Keratinocyte (primary cell): ENCODE results near the gene FAM3A. TPM values are rescaled to one million over a fixed set of nuclear protein-coding genes. Genes with fewer than 3 reads are reported as not detected.
A peak's percentile ranks its signal among the peaks of the same experiment; 100 is the strongest.

Source experiments
- DNase-seq: peaks from one replicate; pipeline ENCODE4 v3.0.0-alpha.2; 2011; ENCODE audit warnings: low read depth, missing footprints, low spot score
- FAIRE-seq: peaks from 2 replicates; lab custom pipeline; 2011; peaks lifted over from hg19 to GRCh38; lab: Jason Lieb, UNC
- H2AFZ ChIP-seq: 2 replicates; pipeline ENCODE4 v1.6.0; 2012; ENCODE audit warnings: low read length, control low read depth, inconsistent platforms; ENCODE audit not compliant: control insufficient read depth
- H3K27ac ChIP-seq: 2 replicates; pipeline ENCODE4 v1.5.1; 2011; ENCODE audit warnings: low read length; ENCODE audit not compliant: control insufficient read depth, insufficient read depth
- H3K27me3 ChIP-seq: 3 replicates; pipeline ENCODE4 v1.6.0; 2011; ENCODE audit warnings: low read length; ENCODE audit not compliant: control insufficient read depth, insufficient read depth; ENCODE audit errors: extremely low read depth
- H3K36me3 ChIP-seq, 2 experiments: 2 replicates in 1 of 2; 3 replicates in 1 of 2; pipeline ENCODE4 v1.5.1; 2011; ENCODE audit warnings: low read length in 2 of 2, mild to moderate bottlenecking in 1 of 2; ENCODE audit not compliant: control insufficient read depth in 2 of 2, insufficient read depth in 2 of 2; ENCODE audit errors: extremely low read depth in 1 of 2
- H3K4me1 ChIP-seq: 3 replicates; pipeline ENCODE4 v1.5.1; 2011; ENCODE audit warnings: low read length; ENCODE audit not compliant: control insufficient read depth, insufficient read depth; ENCODE audit errors: extremely low read depth
- H3K4me2 ChIP-seq: 3 replicates; pipeline ENCODE4 v1.6.0; 2011; ENCODE audit warnings: low read depth, low read length; ENCODE audit not compliant: control insufficient read depth, insufficient read depth; ENCODE audit errors: extremely low read depth
- H3K4me3 ChIP-seq, 3 experiments: fragments of 200-600 bp in 1 of 3; sonication (generic) in 1 of 3; 2 replicates in 2 of 3; 3 replicates in 1 of 3; pipeline ENCODE4 v1.5.1; 2011 to 2016; ENCODE audit warnings: low read length in 3 of 3, mild to moderate bottlenecking in 3 of 3, control low read depth in 2 of 3, inconsistent platforms in 1 of 3, low read depth in 1 of 3, mixed read lengths in 1 of 3, mixed run types in 1 of 3, moderate library complexity in 1 of 3; ENCODE audit not compliant: control insufficient read depth in 2 of 3, insufficient read depth in 2 of 3; ENCODE audit errors: extremely low read depth in 1 of 3
- H3K79me2 ChIP-seq: 2 replicates; pipeline ENCODE4 v1.6.0; 2012; ENCODE audit warnings: low read length; ENCODE audit not compliant: control insufficient read depth, insufficient read depth
- H3K9ac ChIP-seq: 3 replicates; pipeline ENCODE4 v1.6.0; 2011; ENCODE audit warnings: low read length; ENCODE audit not compliant: control insufficient read depth, insufficient read depth; ENCODE audit errors: extremely low read depth
- H3K9me1 ChIP-seq: 3 replicates; pipeline ENCODE4 v1.6.0; 2011; ENCODE audit warnings: low read length; ENCODE audit not compliant: control insufficient read depth, insufficient read depth; ENCODE audit errors: extremely low read depth
- H3K9me3 ChIP-seq: 2 replicates; pipeline ENCODE4 v1.5.1; 2012; ENCODE audit warnings: low read depth, low read length; ENCODE audit not compliant: control insufficient read depth
- H4K20me1 ChIP-seq: 3 replicates; pipeline ENCODE4 v1.6.0; 2011; ENCODE audit warnings: low read length; ENCODE audit not compliant: control insufficient read depth, insufficient read depth; ENCODE audit errors: extremely low read depth
- CTCF ChIP-seq, 3 experiments: IDR thresholded peaks in 1 of 3; conservative IDR thresholded peaks in 1 of 3; optimal IDR thresholded peaks in 1 of 3; 2 replicates in 2 of 3; 3 replicates in 1 of 3; pipeline versions ENCODE3 to v1.5.1; 2011; ENCODE audit warnings: low read length in 3 of 3, mild to moderate bottlenecking in 3 of 3, moderate library complexity in 2 of 3, control low read depth in 1 of 3, inconsistent platforms in 1 of 3; ENCODE audit not compliant: insufficient read depth in 2 of 3; ENCODE audit errors: extremely low read depth in 1 of 3
- EZH2 ChIP-seq: IDR thresholded peaks from one replicate; pipeline ENCODE4 v1.6.1; 2012; ENCODE audit warnings: inconsistent platforms, mild to moderate bottlenecking, low read length, moderate library complexity
- dilution Hi-C: fragments of 300-500 bp; cut with MboI; formaldehyde crosslinking; loops from one replicate; pipeline ENCODE4 v1.7.0; 2020; ENCODE audit warnings: low sequenced_read_pairs; ENCODE audit not compliant: extremely low pct_ligation_motif_present
- polyA plus RNA-seq, 5 experiments: library from polyadenylated mRNA; depleted of rRNA in 3 of 5; stranded (reverse) in 3 of 5; stranded (forward) in 1 of 5; unstranded in 1 of 5; fragments of >200 nt; gene quantifications; 1 replicate in 1 of 5; 2 replicates in 3 of 5; 3 replicates in 1 of 5; pipeline versions ENCODE4 v1.2.1 to v1.2.3, GENCODE V29; 2011 to 2012; ENCODE audit warnings: missing spikeins in 2 of 5, low read depth in 1 of 5, low replicate concordance in 1 of 5

The FAM3A gene
- polyA plus RNA-seq, 1 donor (not counting 4 experiments of a cell fraction or from before 2014, with no cell fraction given): 15.8 TPM

GRCh38 chrX:154489182-154489581, 26.9 kb downstream of the FAM3A start:
- FAIRE-seq (no peak), DNase-seq (no peak)
- H3K27me3 ChIP-seq: no peaks in the 10 kb centered on the region
- H3K9me3 ChIP-seq: no peaks in the 10 kb centered on the region
- no peak overlapping the region for H3K27ac ChIP-seq
- H3K9ac ChIP-seq: peak overlapping the region; percentile 61
- H3K9me1 ChIP-seq: no peaks in the 10 kb centered on the region
- peaks cover 13% of the 10 kb centered on the region for H3K4me1 ChIP-seq
- H3K79me2 ChIP-seq: peaks cover 11% of the 10 kb centered on the region
- dilution Hi-C loops: no loop called here
- TF ChIP-seq CTCF (optimal IDR thresholded peaks at IDR 0.05 in 1 of 3, IDR thresholded peaks at IDR 0.05 in 1 of 3, conservative IDR thresholded peaks at IDR 0.05 in 1 of 3; ENCODE audit: extremely low read depth in 1 of 3, insufficient read depth in 2 of 3, low read length in 3 of 3) (no peak), EZH2 (no peak)
- no peaks in the 10 kb centered on the region for H4K20me1 ChIP-seq
- H3K4me2 ChIP-seq: peak overlapping the region; percentile 65
- peaks cover 5 to 7% of the 10 kb centered on the region in 2 experiments for H3K36me3 ChIP-seq
- no peak overlapping the region for H2AFZ ChIP-seq
- H3K4me3 ChIP-seq: peak overlapping the region in 1 of 3 experiments; percentile 71

GRCh38 chrX:154488336-154489075, 27.5 kb downstream of the FAM3A start:
- no peaks in the 10 kb centered on the region for H3K9me3 ChIP-seq
- H3K4me1 ChIP-seq: peaks cover 13% of the 10 kb centered on the region
- peaks cover 5 to 8% of the 10 kb centered on the region in 2 experiments for H3K36me3 ChIP-seq
- no peak for FAIRE-seq
- no peak for DNase-seq
- no peaks in the 10 kb centered on the region for H3K27me3 ChIP-seq
- H3K4me3 ChIP-seq: no peak overlapping the region
- H3K4me2 ChIP-seq: no peak overlapping the region
- H3K27ac ChIP-seq: no peak overlapping the region
- H2AFZ ChIP-seq: no peak overlapping the region
- no peaks in the 10 kb centered on the region for H4K20me1 ChIP-seq
- H3K9ac ChIP-seq: no peak overlapping the region
- TF ChIP-seq EZH2: no peak
- no peak for TF ChIP-seq CTCF (optimal IDR thresholded peaks at IDR 0.05 in 1 of 3, IDR thresholded peaks at IDR 0.05 in 1 of 3, conservative IDR thresholded peaks at IDR 0.05 in 1 of 3; ENCODE audit: extremely low read depth in 1 of 3, insufficient read depth in 2 of 3, low read length in 3 of 3)
- dilution Hi-C loops: no loop called here
- H3K79me2 ChIP-seq: peaks cover 11% of the 10 kb centered on the region
- H3K9me1 ChIP-seq: no peaks in the 10 kb centered on the region
